ENCODE data around the gene DNAH17. TPM values are rescaled to one million over a fixed set of nuclear protein-coding genes. Genes with fewer than 3 reads are reported as not detected.

DNAH17 gene
- total RNA-seq, 2 experiments from 2014 or later: 0.41 to 0.45 TPM

GRCh38 chr17:78567991-78568390 lies 9.2 kb downstream of the DNAH17 start:
- Mint-ChIP-seq H3K4me3 (no peak overlapping the region), H3K9me3 (no peaks in the 10 kb centered on the region), H3K27ac (no peak overlapping the region), H3K36me3 (ENCODE audit: low read depth) (no peaks in the 10 kb centered on the region), H3K4me1 (ENCODE audit: low read depth) (no peaks in the 10 kb centered on the region), H3K27me3 (no peaks in the 10 kb centered on the region)
- CTCF ChIA-PET: interaction anchor here (0.7 kb wide), 1 partner anchor 38 kb away, joined by 3 read pairs; no protein-coding TSS in a partner anchor
- ATAC-seq: no peak
- no peak for DNase-seq
- no peak for TF ChIP-seq CTCF (IDR thresholded peaks at IDR 0.05)
- POLR2A ChIA-PET: no interaction called here
- intact Hi-C loops (cut with micrococcal nuclease): no loop called here

- no peak for TF ChIP-seq CTCF (IDR thresholded peaks at IDR 0.05)
- H3K4me3 Mint-ChIP-seq: no peak overlapping the region
- H3K27me3 Mint-ChIP-seq: no peaks in the 10 kb centered on the region
- H3K9me3 Mint-ChIP-seq: no peaks in the 10 kb centered on the region
- ChIA-PET POLR2A (no interaction called here), CTCF (interaction anchor here (1.2 kb wide), 1 partner anchor 121 kb away, joined by 4 read pairs; no protein-coding TSS in a partner anchor)
- ATAC-seq (no peak), DNase-seq (no peak)
- no peaks in the 10 kb centered on the region for H3K4me1 Mint-ChIP-seq (ENCODE audit: low read depth)
- intact Hi-C loops (cut with micrococcal nuclease): no loop called here
- H3K36me3 Mint-ChIP-seq (ENCODE audit: low read depth): no peaks in the 10 kb centered on the region
- H3K27ac Mint-ChIP-seq: no peak overlapping the region
Measured at GRCh38 chr17:78566947-78567346, 10.2 kb downstream of the DNAH17 start.

GRCh38 chr17:78563189-78564145 lies 13.7 kb downstream of the DNAH17 start:
- Mint-ChIP-seq H3K27ac (no peak overlapping the region), H3K36me3 (ENCODE audit: low read depth) (no peaks in the 10 kb centered on the region), H3K4me3 (no peak overlapping the region), H3K9me3 (no peaks in the 10 kb centered on the region), H3K4me1 (ENCODE audit: low read depth) (no peaks in the 10 kb centered on the region), H3K27me3 (no peaks in the 10 kb centered on the region)
- CTCF ChIA-PET: no interaction called here
- DNase-seq (no peak), ATAC-seq (no peak)
- no peak for TF ChIP-seq CTCF (IDR thresholded peaks at IDR 0.05)
- intact Hi-C loops (cut with micrococcal nuclease): no loop called here
- POLR2A ChIA-PET: no interaction called here

- ChIA-PET POLR2A (no interaction called here), CTCF (no interaction called here)
- ATAC-seq (no peak), DNase-seq (no peak)
- Mint-ChIP-seq H3K9me3 (no peaks in the 10 kb centered on the region), H3K27ac (no peak overlapping the region), H3K36me3 (ENCODE audit: low read depth) (no peaks in the 10 kb centered on the region), H3K4me1 (ENCODE audit: low read depth) (no peaks in the 10 kb centered on the region), H3K4me3 (no peak overlapping the region), H3K27me3 (no peaks in the 10 kb centered on the region)
- TF ChIP-seq CTCF (IDR thresholded peaks at IDR 0.05): no peak
- intact Hi-C loops (cut with micrococcal nuclease): no loop called here
Measured at GRCh38 chr17:78562734-78563133, 14.5 kb downstream of the DNAH17 start.

GRCh38 chr17:78561166-78561565 lies 16.0 kb downstream of the DNAH17 start:
- Mint-ChIP-seq H3K4me3 (no peak overlapping the region), H3K27me3 (no peaks in the 10 kb centered on the region), H3K4me1 (ENCODE audit: low read depth) (no peaks in the 10 kb centered on the region), H3K36me3 (ENCODE audit: low read depth) (no peaks in the 10 kb centered on the region), H3K27ac (no peak overlapping the region), H3K9me3 (no peaks in the 10 kb centered on the region)
- POLR2A ChIA-PET: no interaction called here
- intact Hi-C loops (cut with micrococcal nuclease): no loop called here
- CTCF ChIA-PET: no interaction called here
- no peak for ATAC-seq
- DNase-seq: no peak
- no peak for TF ChIP-seq CTCF (IDR thresholded peaks at IDR 0.05)
